Activated CD4-positive, alpha-beta T cell treated with anti-CD3 and anti-CD28 coated beads for 24 hours (primary cell): Measurements from ENCODE around the gene MUC6.
"Not testable (repeated sequence)": the region's sequence is repeated elsewhere in the genome, so short reads cannot be mapped to it uniquely, and the experiment has no call there.

Experiments used
- DNase-seq, 2 donors: peaks; one replicate each; pipeline ENCODE4 v3.0.0-alpha.2; 2020; ENCODE audit warnings: low read depth in 2 of 2

MUC6 gene

GRCh38 chr11:1024597-1025409 lies 11.7 kb downstream of the MUC6 start:
- no peak for DNase-seq

- no peak for DNase-seq
These were observed 12.5 kb downstream of the MUC6 start for GRCh38 chr11:1023811-1024596.

GRCh38 chr11:1022908-1023810 lies 13.4 kb downstream of the MUC6 start:
- no peak for DNase-seq

- DNase-seq, result no peak
These were observed 14.1 kb downstream of the MUC6 start for GRCh38 chr11:1022411-1022810.

- DNase-seq, result no peak
These were observed 16.2 kb downstream of the MUC6 start for GRCh38 chr11:1020211-1020905.

- no peak for DNase-seq
These were observed 17.1 kb downstream of the MUC6 start for GRCh38 chr11:1019321-1019910.

- no peak for DNase-seq
These were observed 18.4 kb downstream of the MUC6 start for GRCh38 chr11:1018091-1018490.

GRCh38 chr11:1017269-1018005 lies 19.1 kb downstream of the MUC6 start:
- DNase-seq, result no peak

- DNase-seq, result not testable (repeated sequence)
These were observed 19.9 kb downstream of the MUC6 start for GRCh38 chr11:1016610-1017126.

- DNase-seq, result no peak
These were observed 20.5 kb downstream of the MUC6 start for GRCh38 chr11:1015826-1016545.

- no peak for DNase-seq
These were observed 21.5 kb downstream of the MUC6 start for GRCh38 chr11:1015064-1015463.

- DNase-seq, result no peak
These were observed 22.2 kb downstream of the MUC6 start for GRCh38 chr11:1014276-1014675.

GRCh38 chr11:1013631-1013935 lies 22.9 kb downstream of the MUC6 start:
- no peak for DNase-seq

- no peak for DNase-seq
These were observed 23.5 kb downstream of the MUC6 start for GRCh38 chr11:1012740-1013630.

- DNase-seq, result no peak
These were observed 24.2 kb downstream of the MUC6 start for GRCh38 chr11:1012291-1012690.

- no peak for DNase-seq
These were observed 25.2 kb downstream of the MUC6 start for GRCh38 chr11:1011320-1011698.

- no peak for DNase-seq
These were observed 25.8 kb downstream of the MUC6 start for GRCh38 chr11:1010551-1011319.

- DNase-seq, result no peak
These were observed 26.5 kb downstream of the MUC6 start for GRCh38 chr11:1009991-1010390.
